Thyroid gland (tissue), 4 donors: ENCODE measurements around the gene TNKS2.

Experiments
- POLR2A ChIP-seq, 2 donors: fragments of 450-650 bp; IDR thresholded peaks; one replicate each; pipeline ENCODE4 v1.6.1; 2017; ENCODE audit warnings: antibody characterized with exemption in 2 of 2, mild to moderate bottlenecking in 2 of 2, moderate library complexity in 1 of 2
- TF ChIP-seq, protein P1 (sequence below), 6 experiments: fragments of 200-600 bp in 3 of 6; fragments of 450-650 bp in 3 of 6; sonication (generic) in 3 of 6; IDR thresholded peaks; one replicate each; pipeline ENCODE4 v1.5.1; 2016 to 2019; ENCODE audit warnings: antibody characterized with exemption in 6 of 6, mild to moderate bottlenecking in 2 of 6, inconsistent platforms in 1 of 6, moderate library complexity in 1 of 6

- TF ChIP-seq, protein P1, sequence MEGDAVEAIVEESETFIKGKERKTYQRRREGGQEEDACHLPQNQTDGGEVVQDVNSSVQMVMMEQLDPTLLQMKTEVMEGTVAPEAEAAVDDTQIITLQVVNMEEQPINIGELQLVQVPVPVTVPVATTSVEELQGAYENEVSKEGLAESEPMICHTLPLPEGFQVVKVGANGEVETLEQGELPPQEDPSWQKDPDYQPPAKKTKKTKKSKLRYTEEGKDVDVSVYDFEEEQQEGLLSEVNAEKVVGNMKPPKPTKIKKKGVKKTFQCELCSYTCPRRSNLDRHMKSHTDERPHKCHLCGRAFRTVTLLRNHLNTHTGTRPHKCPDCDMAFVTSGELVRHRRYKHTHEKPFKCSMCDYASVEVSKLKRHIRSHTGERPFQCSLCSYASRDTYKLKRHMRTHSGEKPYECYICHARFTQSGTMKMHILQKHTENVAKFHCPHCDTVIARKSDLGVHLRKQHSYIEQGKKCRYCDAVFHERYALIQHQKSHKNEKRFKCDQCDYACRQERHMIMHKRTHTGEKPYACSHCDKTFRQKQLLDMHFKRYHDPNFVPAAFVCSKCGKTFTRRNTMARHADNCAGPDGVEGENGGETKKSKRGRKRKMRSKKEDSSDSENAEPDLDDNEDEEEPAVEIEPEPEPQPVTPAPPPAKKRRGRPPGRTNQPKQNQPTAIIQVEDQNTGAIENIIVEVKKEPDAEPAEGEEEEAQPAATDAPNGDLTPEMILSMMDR (IDR thresholded peaks at IDR 0.05), result no peak
- no peak for TF ChIP-seq POLR2A (IDR thresholded peaks at IDR 0.05)
Observed at GRCh38 chr10:91893051-91893450, 94.8 kb downstream of the TNKS2 start.
